HG02943 (cell line): ENCODE measurements around the gene MEP1A.
"Not testable (repeated sequence)": the region's sequence is repeated elsewhere in the genome, so short reads cannot be mapped to it uniquely, and the experiment has no call there.

ENCODE experiments used
- ATAC-seq: cut with Tn5 transposase; IDR thresholded peaks from one replicate; pipeline ENCODE4 v1.9.1; 2021; ENCODE audit warnings: mild to moderate bottlenecking, low read depth, moderate library complexity; ENCODE audit not compliant: unreplicated experiment

MEP1A gene

GRCh38 chr6:46793138-46793537, at the start of gene MEP1A:
TSS of gene MEP1A (plus strand) at chr6:46793389. CDS start at chr6:46793399, 10 bp downstream.
- no peak for ATAC-seq

- ATAC-seq = no peak
These were observed 49.6 kb upstream of the MEP1A start for GRCh38 chr6:46743425-46744158.

GRCh38 chr6:46744159-46744725, 48.9 kb upstream of the MEP1A start:
- ATAC-seq = not testable (repeated sequence)

- no peak for ATAC-seq
These were observed 47.2 kb upstream of the MEP1A start for GRCh38 chr6:46745973-46746372.

- no peak for ATAC-seq
These were observed 46.5 kb upstream of the MEP1A start, which contains the start of gene ANKRD66 for GRCh38 chr6:46746696-46747095. TSS of gene ANKRD66 (plus strand) at chr6:46746933. CDS start at chr6:46751949, 5,016 bp downstream.

- ATAC-seq = no peak
These were observed 44.2 kb upstream of the MEP1A start for GRCh38 chr6:46748940-46749503.

- no peak for ATAC-seq
These were observed 43.5 kb upstream of the MEP1A start for GRCh38 chr6:46749731-46750130.

- no peak for ATAC-seq
These were observed 41.5 kb upstream of the MEP1A start for GRCh38 chr6:46751658-46752057.

GRCh38 chr6:46755865-46756264, 37.3 kb upstream of the MEP1A start:
- no peak for ATAC-seq

GRCh38 chr6:46756469-46757213, 36.5 kb upstream of the MEP1A start:
- ATAC-seq = no peak

GRCh38 chr6:46757214-46757596, 36.0 kb upstream of the MEP1A start:
- ATAC-seq = no peak

- ATAC-seq = no peak
These were observed 34.0 kb upstream of the MEP1A start for GRCh38 chr6:46758960-46759753.

- no peak for ATAC-seq
These were observed 32.3 kb upstream of the MEP1A start for GRCh38 chr6:46760925-46761324.

- ATAC-seq = no peak
These were observed 29.7 kb upstream of the MEP1A start for GRCh38 chr6:46763466-46763865.

- ATAC-seq = not testable (repeated sequence)
These were observed 28.9 kb upstream of the MEP1A start for GRCh38 chr6:46764280-46764679.

GRCh38 chr6:46764961-46765360, 28.2 kb upstream of the MEP1A start:
- ATAC-seq = no peak

- no peak for ATAC-seq
These were observed 21.2 kb upstream of the MEP1A start for GRCh38 chr6:46772016-46772415.

GRCh38 chr6:46772762-46773161, 20.4 kb upstream of the MEP1A start:
- no peak for ATAC-seq

- ATAC-seq = no peak
These were observed 19.9 kb upstream of the MEP1A start for GRCh38 chr6:46773201-46773855.

- not testable (repeated sequence) for ATAC-seq
These were observed 18.5 kb upstream of the MEP1A start for GRCh38 chr6:46774736-46775135.
